LNCaP clone FGC (cell line): ENCODE data around the gene FCAR.
"Not testable (repeated sequence)": the region's sequence is repeated elsewhere in the genome, so short reads cannot be mapped to it uniquely, and the experiment has no call there.

ENCODE experiments used
- DNase-seq: peaks from one replicate; pipeline ENCODE4 v3.0.0-alpha.2; 2011; ENCODE audit warnings: low read depth
- H3K4me3 ChIP-seq: 2 replicates; pipeline ENCODE4 v1.5.1; 2011; ENCODE audit warnings: mild to moderate bottlenecking, low read depth, low read length, control low read depth
- TF ChIP-seq, protein P1 (sequence below): IDR thresholded peaks from 2 replicates; pipeline ENCODE4 v1.5.1; 2012; ENCODE audit warnings: mild to moderate bottlenecking; ENCODE audit not compliant: control insufficient read depth, insufficient read depth; ENCODE audit errors: extremely low read depth

Gene FCAR

DNA sequence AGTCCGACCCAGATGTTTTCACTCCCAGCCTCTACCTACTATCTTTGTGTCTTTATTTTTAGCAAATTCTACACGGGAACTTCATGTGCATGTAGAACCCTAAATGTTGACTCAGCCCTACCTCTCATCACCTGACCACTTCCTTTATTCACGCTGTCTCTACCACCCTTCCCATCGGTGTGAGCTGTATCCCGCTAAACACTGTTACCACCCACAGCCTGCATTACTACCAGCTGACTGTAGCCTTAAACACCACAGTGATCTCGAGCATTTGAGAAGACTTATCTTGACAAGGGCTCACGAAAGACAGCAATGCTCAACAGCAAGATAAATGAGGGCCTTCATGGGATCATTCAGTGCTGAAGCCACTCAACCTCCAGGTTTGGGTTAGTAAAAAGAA, 47.0 kb downstream of the FCAR start:
- TF ChIP-seq, protein P1, sequence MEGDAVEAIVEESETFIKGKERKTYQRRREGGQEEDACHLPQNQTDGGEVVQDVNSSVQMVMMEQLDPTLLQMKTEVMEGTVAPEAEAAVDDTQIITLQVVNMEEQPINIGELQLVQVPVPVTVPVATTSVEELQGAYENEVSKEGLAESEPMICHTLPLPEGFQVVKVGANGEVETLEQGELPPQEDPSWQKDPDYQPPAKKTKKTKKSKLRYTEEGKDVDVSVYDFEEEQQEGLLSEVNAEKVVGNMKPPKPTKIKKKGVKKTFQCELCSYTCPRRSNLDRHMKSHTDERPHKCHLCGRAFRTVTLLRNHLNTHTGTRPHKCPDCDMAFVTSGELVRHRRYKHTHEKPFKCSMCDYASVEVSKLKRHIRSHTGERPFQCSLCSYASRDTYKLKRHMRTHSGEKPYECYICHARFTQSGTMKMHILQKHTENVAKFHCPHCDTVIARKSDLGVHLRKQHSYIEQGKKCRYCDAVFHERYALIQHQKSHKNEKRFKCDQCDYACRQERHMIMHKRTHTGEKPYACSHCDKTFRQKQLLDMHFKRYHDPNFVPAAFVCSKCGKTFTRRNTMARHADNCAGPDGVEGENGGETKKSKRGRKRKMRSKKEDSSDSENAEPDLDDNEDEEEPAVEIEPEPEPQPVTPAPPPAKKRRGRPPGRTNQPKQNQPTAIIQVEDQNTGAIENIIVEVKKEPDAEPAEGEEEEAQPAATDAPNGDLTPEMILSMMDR: no peak
- no peak overlapping the region for H3K4me3 ChIP-seq
- no peak for DNase-seq

- TF ChIP-seq, protein P1: no peak
- no peak overlapping the region for H3K4me3 ChIP-seq
- DNase-seq: no peak
These were observed 49.2 kb downstream of the FCAR start for GRCh38 chr19:54923276-54923675.

DNA sequence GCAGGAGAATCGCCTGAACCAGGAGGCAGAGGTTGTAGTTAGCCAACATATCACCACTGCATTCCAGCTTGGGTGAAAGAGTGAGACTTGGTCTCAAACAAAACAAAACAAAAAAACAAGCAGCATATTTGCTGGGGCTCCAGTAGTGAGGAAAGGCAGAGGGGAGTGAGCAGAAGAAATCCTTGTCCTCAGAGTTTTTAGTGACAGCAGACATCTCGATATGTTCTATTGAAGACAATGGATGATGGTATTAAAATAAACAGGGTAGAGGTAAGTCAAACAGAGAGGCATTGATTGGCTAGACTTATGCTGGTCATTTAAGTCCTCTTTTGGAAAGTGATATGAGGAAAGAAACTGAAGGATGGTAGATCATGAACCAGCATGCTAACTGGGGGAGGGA, 54.3 kb downstream of the FCAR start:
- no peak for DNase-seq
- H3K4me3 ChIP-seq: no peak overlapping the region
- TF ChIP-seq, protein P1: no peak

GRCh38 chr19:54937926-54938325, 63.9 kb downstream of the FCAR start:
- no peak for DNase-seq
- TF ChIP-seq, protein P1: no peak
- no peak overlapping the region for H3K4me3 ChIP-seq

- H3K4me3 ChIP-seq: no peak overlapping the region
- TF ChIP-seq, protein P1: no peak
These were observed 64.9 kb downstream of the FCAR start for GRCh38 chr19:54938906-54939305.

DNA sequence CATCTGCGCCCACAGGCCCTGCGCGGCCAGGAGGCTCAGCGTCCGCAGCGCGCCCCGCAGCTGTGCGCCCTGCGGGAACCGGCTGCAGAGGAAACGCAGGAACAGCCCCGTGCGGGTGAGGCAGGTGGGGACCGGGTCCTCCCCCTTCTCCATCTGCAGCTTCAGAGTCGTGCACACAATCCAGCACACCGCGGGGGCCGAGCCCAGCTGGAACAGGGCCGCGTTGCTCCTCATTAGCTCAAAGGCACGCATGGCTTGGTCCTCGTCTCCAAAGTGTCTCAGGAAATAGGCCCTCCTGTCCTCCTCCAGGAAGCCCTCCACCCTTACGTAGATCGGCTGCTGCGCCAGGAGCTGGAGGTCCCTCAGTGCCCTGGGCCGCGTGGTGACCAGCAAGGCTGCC, 65.5 kb downstream of the FCAR start:
- H3K4me3 ChIP-seq, DNase-seq: not testable (repeated sequence)

More at GRCh38 chr19:54938906-54939305, 64.9 kb downstream of the FCAR start:
- DNase-seq: no peak
